Tongue (tissue), 2 donors: ENCODE measurements around the gene DUSP21. TPM values are rescaled to one million over a fixed set of nuclear protein-coding genes. Genes with fewer than 3 reads are reported as not detected.
"Not testable (repeated sequence)": the region's sequence is repeated elsewhere in the genome, so short reads cannot be mapped to it uniquely, and the experiment has no call there.

Experiments used
- DNase-seq: peaks from one replicate; pipeline ENCODE4 v3.0.0-alpha.2; 2015
- total RNA-seq: library from RNA; depleted of rRNA; stranded (reverse); fragments of >200 nt; gene quantifications from one replicate; pipeline ENCODE4 v1.2.3, GENCODE V29; 2014

The DUSP21 gene
- not detected for total RNA-seq

DNA sequence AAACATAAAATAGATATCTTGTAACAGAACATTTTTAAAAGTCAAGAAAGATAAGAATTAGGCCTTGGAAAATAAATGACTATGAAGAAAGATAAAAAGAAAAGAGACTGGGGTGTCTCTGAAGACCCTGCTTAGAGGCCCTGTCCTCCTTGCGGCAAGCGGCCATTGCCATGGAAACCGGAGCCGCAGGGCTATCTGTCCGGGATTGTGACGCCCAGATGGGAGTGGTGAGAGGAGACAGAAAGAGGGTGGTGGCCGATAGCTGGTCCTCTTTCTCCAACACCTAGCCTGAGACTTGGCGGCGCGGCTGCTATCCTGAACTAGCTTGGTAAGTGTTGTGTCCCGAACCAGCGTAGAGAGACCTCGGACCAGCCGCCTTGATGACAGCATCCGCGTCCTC lies at the start of gene DUSP21:
TSS of gene DUSP21 (plus strand) at position 269 of the 400 bp plus-strand sequence. CDS start at position 381, 112 bp downstream.
- DNase-seq, result no peak

DNA sequence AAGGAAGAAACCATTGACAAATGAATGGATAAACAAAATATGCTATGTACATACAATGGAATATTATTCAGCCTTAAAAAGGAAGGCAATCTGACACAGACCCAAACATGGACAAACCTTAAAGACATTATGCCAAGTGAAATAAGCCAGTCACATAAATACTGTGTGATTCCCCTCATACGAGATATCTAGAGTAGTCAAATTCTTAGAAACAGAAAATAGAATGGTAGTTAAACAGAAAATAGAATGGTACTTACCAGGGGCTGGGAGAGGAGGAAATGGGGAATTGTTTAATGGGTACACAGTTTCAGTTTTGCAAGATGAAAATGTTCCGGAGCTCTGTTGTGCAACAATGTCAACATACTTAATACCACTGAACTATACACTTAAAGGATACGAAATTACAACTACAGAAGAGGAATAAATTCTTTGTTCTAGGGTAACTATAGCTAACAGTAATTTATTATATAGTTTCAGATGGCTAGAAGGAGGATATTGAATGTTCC lies 47.8 kb upstream of the DUSP21 start:
- DNase-seq, result no peak

- DNase-seq, result no peak
Observed at GRCh38 chrX:44802613-44803012, 41.2 kb upstream of the DUSP21 start.

DNA sequence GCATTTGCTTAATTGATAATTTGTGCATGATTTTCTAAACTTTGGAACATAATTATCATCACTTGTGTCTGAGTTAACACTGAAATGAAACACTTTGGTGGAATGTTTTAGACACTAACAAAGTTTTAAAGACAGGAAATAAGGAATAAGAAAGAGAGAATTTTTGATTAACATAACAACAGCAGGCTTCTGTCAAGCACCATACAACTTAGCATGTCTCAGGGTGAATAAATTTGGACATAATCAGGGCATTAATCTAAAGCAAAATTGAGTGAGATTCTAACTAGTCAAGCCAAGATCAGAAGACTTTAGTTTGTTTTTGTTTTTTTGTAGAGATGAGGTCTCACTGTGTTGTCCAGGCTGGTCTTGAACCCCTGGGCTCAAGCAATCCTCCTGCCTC lies 28.1 kb upstream of the DUSP21 start:
- DNase-seq, result no peak

DNA sequence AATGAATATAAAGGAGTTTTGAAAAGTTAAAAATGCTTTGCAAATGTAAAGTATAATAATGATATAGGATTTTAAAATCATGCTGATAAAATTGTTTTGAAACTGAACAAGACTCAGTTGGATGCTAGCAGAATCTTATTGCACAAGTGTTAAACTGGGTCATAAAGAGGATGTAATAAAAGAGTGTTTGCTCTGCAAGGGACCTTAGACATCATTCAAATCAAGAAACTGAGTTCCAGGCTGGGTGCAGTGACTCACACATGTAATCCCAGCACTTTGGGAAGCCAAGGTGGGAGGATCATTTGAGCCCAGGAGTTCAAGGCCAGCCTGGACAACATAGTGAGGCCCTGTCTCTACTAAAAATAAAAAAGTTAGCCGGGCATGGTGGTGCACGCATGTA lies 27.5 kb upstream of the DUSP21 start:
- DNase-seq, result no peak

DNA sequence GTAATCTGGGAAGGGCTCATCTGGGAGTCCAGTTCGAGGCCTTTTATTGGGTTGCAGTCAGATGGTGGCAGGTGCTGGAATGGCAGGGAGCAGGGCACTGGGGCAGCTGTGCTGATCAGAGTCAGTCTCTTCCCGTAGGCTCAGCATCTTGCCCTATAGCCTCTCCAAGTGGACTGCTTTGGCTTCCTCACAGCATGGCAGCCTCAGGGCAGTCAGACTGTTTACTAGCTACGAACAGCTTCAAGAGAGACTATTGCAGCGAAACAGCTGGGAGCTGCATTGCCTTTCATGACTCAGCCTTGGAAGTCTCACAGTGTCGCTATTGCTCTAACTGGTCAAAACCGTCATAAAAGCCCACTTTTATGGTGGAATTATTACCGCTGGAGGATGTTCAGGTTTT lies 26.8 kb upstream of the DUSP21 start:
- DNase-seq, result no peak

- no peak for DNase-seq
Observed at GRCh38 chrX:44822601-44823000, 21.2 kb upstream of the DUSP21 start.

GRCh38 chrX:44823193-44823592 lies 20.6 kb upstream of the DUSP21 start:
- not testable (repeated sequence) for DNase-seq

DNA sequence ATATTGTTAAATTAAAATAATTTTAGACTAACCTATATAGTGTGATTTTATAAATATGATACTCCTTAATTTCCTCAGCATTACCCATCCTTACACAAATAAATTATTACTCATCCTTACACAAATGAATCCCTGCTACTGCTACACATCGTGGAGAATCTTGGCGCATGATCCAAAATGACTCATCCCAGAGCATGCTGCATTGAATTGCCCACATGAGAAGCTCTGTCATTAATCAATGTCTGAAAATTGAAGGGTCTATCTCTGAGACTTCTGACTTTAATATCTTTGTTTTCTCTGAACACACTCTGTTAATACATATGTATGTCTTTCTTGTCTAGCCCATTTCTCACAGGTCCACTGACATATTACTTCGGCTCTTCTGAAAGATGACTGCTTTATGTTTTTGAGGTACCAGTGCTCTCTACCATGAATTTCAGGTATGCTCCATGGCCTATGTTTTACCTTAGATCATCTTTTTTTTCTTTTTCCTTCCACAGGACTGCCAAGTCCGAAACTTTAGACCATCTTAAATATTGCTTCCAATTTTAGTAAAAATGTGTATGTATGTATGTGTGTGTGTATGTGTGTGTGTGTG lies 15.7 kb upstream of the DUSP21 start:
- no peak for DNase-seq

- DNase-seq, result no peak
Observed at GRCh38 chrX:44829832-44830231, 14.0 kb upstream of the DUSP21 start.

- no peak for DNase-seq
Observed at GRCh38 chrX:44842550-44843317, 1.1 kb upstream of the DUSP21 start.

DNA sequence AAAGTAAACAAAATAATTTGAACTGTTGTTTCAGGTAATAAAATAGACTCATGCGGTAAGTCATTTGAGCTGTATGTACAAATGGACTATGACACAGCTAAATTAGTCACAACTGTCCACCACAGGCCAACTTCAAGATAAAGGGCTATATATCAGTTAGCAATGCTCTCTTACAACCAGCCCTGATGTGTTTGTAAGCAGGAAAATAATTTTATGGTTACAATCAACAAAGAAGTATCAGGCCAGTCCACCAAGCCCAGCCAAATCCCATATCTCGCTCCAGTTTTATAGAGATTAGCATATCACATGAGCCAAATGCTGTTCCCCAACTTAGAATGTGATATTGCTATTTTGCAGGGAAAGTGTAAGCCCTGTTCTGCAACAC lies 511 bp upstream of the DUSP21 start:
- no peak for DNase-seq

GRCh38 chrX:44844204-44844603 lies 383 bp downstream of the DUSP21 start:
- DNase-seq, result no peak

DNA sequence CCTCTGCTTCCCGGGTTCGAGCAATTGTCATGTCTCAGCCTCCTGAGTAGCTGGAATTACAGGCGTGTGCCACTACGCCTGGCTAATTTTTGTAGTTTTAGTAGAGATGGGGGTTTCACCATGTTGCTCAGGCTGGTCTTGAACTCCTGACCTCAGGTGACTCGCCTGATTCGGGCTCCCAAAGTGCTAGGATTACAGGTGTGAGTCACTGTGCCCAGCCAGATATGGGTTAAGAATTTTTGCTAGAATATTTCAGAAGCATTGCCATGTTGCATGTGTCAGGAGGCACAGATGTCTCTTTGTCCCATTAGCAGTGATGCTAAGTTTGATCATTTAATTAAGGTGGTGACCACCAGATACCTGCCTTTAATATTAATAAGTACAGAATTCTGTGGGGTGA lies 7.1 kb downstream of the DUSP21 start:
- not testable (repeated sequence) for DNase-seq

DNA sequence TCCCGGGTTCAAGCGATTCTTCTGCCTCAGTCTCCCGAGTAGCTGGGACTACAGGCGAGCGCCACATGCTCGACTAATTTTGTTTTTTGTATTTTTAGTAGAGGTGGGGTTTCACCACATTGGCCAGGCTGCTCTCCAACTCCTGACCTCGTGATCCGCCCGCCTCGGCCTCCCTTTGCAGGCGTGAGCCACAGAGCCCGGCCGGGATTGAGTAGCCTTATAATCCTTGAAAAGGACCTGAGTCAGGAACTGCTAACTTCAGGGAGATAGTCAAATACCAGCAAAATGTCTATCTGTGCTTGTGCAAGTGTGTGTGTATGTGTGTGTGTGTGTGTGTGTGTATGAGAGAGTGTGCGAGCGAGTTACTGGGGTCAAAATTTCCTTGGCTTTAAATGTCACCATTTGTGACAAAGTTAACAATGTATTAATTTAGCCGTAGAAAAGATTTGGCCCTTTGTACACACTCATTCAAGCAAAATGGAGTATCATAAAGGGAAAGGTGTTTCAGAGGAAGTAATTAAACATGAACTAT lies 27.4 kb downstream of the DUSP21 start:
- DNase-seq, result peak; percentile 4

GRCh38 chrX:44871931-44872820 lies 28.4 kb downstream of the DUSP21 start:
- peak; percentile 55 for DNase-seq

GRCh38 chrX:44872821-44873414 lies 29.1 kb downstream of the DUSP21 start, which contains the start of gene KDM6A:
Gene KDM6A, plus strand, starts transcription at chrX:44873188. Its CDS starts 364 bp downstream, at chrX:44873552.
- DNase-seq, result peak; percentile 97

DNA sequence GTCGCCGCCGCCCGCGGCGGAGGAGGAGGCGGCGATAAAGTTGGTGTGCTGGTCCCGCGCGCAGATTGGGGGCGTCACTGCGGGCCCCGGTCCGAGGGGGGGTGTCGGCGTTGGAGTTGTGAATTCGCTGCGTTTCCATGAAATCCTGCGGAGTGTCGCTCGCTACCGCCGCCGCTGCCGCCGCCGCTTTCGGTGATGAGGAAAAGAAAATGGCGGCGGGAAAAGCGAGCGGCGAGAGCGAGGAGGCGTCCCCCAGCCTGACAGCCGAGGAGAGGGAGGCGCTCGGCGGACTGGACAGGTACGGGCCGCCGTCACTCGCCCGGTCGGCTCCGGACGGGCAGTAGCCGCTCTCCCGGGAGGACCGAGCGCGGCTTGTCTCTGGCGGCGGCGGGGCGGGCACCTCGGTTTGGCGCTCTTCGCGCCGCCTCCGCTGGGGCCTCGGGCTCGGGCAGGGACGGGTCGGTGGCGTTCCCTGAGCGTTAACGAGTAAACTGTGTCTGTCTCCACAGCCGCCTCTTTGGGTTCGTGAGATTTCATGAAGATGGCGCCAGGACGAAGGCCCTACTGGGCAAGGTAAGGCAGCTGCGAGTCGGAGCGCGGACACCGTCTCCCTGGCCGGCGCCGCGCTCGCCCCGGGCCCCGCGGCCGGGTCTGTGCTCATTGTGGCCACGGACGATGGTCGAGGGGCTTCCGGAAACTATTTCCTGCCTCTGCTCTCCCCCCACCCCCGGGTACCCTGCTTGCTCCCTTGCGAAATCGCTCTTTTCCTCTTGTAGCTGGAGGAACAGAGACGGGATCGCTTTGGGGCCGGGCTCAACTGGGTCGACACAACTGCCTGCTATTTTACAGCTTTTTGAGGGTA lies 29.8 kb downstream of the DUSP21 start:
- DNase-seq, result peak; percentile 63

DNA sequence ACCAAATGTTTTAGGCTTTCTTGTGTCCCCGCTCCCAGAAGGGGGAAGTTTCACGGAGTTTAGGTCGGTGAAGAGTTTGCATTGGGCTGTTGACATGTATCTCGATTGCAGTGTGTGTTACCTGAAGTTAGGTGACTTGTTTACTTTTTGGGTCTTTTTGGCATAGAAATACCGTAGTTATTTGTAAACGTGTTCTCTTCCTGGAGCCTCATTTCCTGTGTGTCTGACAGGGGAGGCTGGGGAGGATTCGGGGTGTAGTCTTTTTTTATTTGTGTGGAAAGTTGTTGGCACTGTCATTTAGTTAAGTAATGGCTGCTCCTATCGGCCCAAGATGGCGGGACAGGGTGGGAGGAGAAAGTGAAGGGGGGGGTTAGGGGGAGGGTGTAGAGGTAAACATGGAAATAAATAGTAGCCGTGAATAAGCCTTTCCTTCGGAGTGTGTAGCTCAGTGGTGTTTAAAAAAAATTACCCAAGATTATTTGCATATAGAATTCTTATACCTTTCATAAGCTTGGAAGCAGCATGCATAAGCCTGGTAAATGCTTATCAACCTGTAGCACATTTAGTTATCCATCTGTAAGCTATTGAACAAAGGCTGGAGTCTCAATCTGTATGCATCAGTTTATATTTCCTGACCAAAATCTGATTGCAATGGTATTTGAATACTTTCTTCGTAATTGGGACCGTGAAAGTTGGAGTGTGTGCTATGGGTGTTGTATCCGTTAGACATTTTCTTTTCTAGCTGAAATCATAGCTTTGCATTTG lies 30.8 kb downstream of the DUSP21 start:
- DNase-seq, result peak; percentile 58

DNA sequence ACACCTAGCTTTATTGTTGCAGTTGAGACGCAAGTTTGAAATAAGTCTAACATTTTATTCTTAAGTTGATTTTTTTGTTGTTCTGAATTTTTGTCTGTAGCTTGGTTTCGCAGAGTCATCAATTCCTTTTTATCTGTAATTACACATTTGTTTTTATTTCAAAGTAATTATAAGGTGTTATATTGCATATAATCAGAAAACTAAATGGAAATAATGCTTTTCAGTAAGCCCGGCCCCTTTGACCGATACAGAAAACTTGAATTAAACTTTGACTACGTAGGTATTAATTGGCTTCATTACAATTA lies 31.3 kb downstream of the DUSP21 start:
- no peak for DNase-seq
